Measurements from ENCODE around the gene HLA-E.

DNA sequence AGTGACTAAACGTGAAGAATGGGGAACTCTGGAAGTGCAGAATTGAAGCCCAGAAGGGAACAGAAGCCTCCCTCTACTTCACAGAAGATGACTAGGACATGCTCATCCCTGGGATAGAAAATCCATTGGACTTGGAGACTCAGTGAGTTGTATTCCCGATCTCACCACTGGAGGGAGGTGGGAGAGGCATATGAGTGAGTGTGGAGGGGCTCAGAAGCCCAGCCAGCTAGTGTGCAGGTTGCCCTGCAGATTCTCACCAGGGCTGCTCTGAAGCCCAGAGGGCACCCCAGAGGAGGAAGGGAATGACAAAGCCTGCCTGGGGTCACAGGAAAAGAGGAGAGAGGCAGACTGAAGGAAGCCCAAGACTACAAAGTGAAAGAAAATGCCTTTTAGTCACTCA lies 42.1 kb upstream of the HLA-E start:
- no peak for TF ChIP-seq POLR2AphosphoS5 (IDR thresholded peaks at IDR 0.05; ENCODE audit: insufficient read depth in 1 of 2, low read depth in 1 of 2)
- TF ChIP-seq, protein P1, sequence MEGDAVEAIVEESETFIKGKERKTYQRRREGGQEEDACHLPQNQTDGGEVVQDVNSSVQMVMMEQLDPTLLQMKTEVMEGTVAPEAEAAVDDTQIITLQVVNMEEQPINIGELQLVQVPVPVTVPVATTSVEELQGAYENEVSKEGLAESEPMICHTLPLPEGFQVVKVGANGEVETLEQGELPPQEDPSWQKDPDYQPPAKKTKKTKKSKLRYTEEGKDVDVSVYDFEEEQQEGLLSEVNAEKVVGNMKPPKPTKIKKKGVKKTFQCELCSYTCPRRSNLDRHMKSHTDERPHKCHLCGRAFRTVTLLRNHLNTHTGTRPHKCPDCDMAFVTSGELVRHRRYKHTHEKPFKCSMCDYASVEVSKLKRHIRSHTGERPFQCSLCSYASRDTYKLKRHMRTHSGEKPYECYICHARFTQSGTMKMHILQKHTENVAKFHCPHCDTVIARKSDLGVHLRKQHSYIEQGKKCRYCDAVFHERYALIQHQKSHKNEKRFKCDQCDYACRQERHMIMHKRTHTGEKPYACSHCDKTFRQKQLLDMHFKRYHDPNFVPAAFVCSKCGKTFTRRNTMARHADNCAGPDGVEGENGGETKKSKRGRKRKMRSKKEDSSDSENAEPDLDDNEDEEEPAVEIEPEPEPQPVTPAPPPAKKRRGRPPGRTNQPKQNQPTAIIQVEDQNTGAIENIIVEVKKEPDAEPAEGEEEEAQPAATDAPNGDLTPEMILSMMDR (IDR thresholded peaks at IDR 0.05), result no peak

Measured in vagina (tissue), 2 donors.